UCSD-AML1 (cell line): Measurements from ENCODE around the gene NAA50.

ENCODE experiments used
- DNase-seq: peaks from one replicate; lab custom pipeline; 2025; ENCODE audit not compliant: unreplicated experiment; lab: John Stamatoyannopoulos, UW

Gene NAA50

GRCh38 chr3:113745756-113746547 is at the start of gene NAA50:
Gene NAA50, minus strand, starts transcription at chr3:113746249. Its CDS starts 300 bp downstream, at chr3:113745949.
- peak; percentile 93 for DNase-seq

GRCh38 chr3:113795693-113796092 is 49.6 kb upstream of the NAA50 start:
- no peak for DNase-seq

DNA sequence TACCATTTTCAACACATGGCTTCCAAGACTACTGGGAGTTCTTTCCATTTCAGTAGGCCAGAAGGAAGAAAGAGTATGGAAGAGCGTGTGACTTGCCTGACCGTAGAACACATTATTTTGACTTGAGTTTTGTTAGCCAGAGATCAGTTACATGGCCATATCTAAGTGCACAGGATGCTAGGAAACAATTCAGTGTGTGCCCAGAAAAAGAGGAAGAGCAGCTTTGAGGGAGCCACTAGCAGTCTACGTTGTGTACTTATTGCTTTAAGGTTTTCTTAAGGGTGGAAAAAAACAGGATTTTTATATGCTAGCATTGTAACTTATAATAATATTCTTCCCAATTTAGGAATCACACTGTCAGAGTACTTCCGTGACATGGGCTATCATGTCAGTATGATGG is 48.5 kb upstream of the NAA50 start:
- no peak for DNase-seq

DNA sequence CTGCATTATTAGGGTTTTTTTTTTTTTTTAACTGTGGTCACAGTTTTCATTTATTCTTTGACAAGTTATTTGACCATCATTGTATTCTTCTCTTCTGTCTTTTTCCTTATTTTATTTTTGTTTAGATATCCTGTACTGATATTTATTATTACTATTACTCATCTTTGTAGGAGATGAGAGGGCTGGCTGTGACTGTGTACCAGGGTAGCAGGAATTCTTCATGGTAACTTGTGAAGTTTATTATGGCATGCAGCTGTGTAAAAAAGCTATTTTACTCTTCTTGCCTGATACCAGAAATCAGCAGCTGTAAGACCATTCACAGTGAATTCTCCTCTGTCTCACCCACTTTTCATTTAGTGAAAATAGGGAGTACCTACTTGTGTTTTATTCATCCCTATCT is 45.3 kb upstream of the NAA50 start:
- DNase-seq, result no peak

- DNase-seq, result peak; percentile 10
Measured at GRCh38 chr3:113783980-113784379, 37.9 kb upstream of the NAA50 start.

DNA sequence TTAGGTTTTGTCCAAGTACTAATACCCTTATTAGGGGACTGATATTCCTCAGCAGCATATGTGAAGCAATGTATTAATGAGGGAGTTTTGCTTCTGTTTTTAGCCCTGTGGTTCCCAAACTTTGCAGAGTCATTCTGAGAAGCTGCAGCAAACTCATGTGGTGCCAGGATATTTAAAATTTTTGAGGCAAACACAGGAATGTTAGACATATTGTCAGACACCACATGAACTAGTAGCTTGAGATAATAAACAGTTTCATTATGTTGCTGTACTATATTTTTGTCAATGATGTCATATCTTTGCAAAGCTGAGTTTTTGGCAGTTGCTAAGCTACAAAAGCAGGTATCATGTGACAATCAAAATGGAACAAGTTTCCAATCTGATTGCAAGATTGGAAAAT is 37.4 kb upstream of the NAA50 start:
- peak; percentile 12 for DNase-seq

DNA sequence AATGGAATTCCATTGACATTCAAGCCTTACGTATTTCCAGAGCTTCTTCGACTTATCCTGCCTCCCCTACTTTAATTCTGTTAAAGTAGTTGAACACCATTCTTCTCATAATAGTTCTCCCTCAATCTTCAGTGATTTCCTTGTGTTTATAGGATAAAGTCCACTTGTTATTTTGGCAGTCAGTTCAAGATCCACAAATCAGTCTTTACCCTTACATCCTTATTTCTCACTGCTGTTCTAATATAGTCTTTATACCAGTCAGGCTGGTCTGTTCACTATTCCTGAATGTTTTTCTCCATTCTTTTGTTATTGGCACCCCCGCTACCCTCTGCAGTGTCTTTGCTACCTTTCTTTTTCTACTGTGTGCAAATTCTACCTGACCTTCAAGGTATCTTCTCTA is 30.5 kb upstream of the NAA50 start:
- DNase-seq, result no peak

DNA sequence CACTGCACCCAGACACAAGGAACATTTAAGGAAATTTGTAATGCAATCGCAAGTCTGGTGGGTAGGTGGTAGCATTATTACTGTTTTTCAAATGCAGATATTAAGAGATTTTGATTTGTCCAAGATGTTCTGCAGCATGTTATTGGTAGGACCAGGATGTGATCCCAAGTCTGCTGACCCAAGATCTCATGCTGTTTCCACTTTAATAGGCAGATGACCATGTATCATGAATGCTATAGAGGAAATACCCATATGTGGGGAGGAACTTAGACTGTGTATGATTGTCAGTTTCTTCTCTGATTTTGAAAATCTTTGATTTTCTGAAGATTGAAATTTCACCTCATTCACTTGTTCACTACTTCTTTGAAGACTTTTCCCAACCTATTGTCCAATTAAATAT is 29.5 kb upstream of the NAA50 start:
- no peak for DNase-seq

- no peak for DNase-seq
Measured at GRCh38 chr3:113773381-113773780, 27.3 kb upstream of the NAA50 start.

- DNase-seq, result no peak
Measured at GRCh38 chr3:113771993-113772392, 25.9 kb upstream of the NAA50 start.

- no peak for DNase-seq
Measured at GRCh38 chr3:113769551-113769950, 23.5 kb upstream of the NAA50 start.

- no peak for DNase-seq
Measured at GRCh38 chr3:113764698-113765097, 18.6 kb upstream of the NAA50 start.

DNA sequence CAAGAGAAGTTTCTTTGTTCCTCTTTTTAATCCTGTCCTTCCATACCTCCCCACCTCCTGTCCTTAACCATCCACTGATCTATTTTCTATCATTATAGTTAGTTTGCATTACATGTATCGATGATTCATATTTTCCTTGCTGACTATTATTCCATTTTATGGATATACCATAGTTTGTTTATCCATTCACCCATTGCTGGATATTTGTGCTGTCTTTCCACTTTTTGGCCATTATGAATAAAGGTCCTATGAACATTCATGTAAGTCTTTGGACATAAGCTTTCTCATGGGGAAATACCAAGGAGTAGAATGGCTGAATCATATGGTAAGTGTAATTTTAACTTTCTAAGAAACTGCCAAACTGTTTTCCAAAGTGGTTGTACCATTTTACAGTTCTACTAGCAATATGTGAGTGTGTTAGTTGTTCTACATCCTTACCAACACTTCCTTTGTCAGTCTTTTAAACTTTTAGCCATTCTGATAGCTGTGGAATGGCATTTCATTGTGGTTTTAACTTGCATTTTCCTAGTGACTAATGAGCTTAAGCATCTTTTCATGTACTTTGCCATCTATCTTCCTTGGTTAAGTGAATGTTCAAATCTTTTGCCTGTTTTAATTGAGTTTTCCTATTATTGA is 12.5 kb upstream of the NAA50 start:
- DNase-seq, result no peak

GRCh38 chr3:113754494-113755159 is 8.6 kb upstream of the NAA50 start:
- DNase-seq, result no peak

DNA sequence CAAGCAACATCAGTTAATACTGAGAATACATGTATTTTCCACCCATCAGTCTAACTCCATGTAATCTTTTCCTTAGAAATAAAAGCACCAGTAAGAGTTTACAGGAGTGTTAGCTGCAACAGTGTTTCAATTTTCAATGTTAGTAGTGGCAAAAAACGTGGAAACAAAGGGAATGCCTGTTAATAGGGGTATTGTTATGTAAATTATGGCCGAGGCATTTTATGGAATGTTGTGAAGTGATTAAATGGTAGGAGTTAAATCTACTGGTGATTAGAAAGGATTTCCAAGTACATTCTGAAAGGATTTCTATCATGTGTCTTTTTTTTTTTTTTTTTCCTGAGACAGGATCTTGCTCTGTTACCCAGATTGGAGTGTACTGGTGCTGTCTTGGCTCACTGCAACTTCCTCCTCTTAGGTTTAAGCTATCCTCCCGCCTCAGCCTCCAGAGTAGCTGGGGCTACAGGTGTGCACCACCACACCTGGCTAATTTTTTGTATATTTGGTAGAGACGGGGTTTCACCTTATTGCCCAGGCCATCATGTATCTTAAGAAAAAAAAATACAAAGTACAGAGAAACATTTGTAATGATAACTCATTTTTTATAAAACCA is 7.4 kb upstream of the NAA50 start:
- DNase-seq, result no peak

GRCh38 chr3:113751141-113751540 is 5.1 kb upstream of the NAA50 start:
- no peak for DNase-seq

DNA sequence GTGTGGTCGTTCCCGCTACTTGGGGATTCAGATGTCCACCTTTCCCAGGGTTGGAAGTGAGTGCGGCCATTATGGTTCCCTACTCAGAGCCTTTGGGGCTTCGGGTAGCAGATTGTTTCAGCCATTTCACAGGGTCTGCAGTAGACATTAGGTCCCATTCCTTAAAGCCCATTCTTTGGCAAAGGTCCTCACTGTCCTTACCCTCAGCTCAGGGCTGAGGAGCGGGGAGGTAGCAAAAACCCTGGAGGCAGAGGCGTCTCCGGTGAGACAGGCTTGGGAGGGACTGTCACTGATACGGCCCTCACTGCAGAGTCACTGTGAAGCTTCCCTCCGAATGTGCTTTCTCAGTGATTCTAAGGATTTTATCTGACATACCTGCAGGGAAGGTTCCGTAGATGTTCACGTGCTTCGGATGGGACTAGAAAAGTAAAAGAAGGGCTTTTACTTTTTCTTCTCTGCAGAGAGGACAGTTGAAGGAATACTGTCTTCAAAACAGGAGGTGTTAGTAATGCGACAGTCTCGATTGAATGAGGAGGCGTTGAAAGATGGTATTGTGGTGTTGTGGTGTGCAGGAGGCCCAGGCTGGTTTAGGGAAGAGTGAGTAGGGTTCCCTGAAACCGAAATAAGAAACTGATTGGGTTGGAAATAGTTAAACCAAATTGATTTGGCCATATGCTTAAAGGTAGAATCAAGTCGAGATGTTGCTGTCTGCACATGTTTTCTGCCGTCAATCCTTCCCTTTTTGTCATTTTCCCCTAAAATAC is 1.4 kb upstream of the NAA50 start:
- peak; percentile 18 for DNase-seq

DNA sequence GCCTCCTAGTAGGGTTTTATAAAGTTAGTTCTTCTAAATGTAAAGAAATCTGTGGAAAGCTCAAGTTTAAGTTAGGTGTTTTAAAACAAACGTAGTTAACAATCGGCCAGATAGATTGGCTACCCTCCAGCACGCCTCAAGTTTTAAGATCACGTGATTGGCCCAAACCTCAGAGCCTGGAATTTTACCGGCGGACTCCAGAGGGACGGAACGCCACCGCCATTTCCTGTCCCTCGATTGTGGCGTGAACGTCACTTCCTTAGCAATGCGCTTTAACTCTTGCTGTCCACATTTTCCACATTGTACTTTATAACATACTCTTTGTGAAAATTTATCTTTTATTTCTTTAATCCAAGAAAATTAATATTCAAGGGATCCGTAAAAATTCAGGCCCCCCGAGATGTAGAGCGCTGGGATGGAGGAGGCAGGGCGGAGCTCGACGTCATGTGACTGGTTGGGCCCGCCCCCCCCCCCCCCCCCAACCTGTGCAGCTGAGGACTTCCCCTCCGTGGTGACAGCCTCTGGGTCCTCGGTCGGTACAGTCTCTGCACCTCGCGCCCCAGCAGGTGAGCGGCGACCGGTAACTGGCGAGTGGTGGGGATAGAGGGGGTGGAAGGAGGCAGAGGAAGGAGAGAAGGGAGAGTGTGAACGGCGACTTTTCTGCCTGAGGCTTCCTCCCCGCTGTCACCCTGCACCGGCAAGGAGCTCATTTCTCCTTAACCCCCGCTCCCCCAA is 666 bp upstream of the NAA50 start, which contains the start of gene ATP6V1A:
ATP6V1A (plus strand) TSS at position 488 of the 735 bp plus-strand sequence. CDS start 31,719 bp downstream, outside the sequence.
- DNase-seq, result peak; percentile 85

- DNase-seq, result peak; percentile 64
Measured at GRCh38 chr3:113744941-113745755, 901 bp downstream of the NAA50 start.
